Pancreas (tissue), 10 donors: ENCODE data around the gene TTC7B. TPM values are rescaled to one million over a fixed set of nuclear protein-coding genes. Genes with fewer than 3 reads are reported as not detected.

Experiments
- ATAC-seq, 4 donors: fragments of 200-7000 bp; cut with Tn5 transposase; one replicate each; pipeline versions ENCODE4 v1.8.0 to v1.9.1; 2020; ENCODE audit warnings: mild to moderate bottlenecking in 4 of 4, moderate library complexity in 4 of 4
- DNase-seq, 6 donors: peaks; one replicate each; pipeline ENCODE4 v3.0.0-alpha.2; 2020
- FAIRE-seq: peaks from 2 replicates; lab custom pipeline; 2012; peaks lifted over from hg19 to GRCh38; lab: Jason Lieb, UNC
- H3K27ac ChIP-seq, 4 donors: fragments of 200-600 bp; sonication (generic); 1 replicate in 3 of 4; 2 replicates in 1 of 4; pipeline versions ENCODE4 v1.5.0 to v1.8.0; 2020
- H3K27me3 ChIP-seq, 4 donors: fragments of 200-600 bp; one replicate each; pipeline ENCODE4 v1.8.0; 2021
- H3K36me3 ChIP-seq, 3 donors: fragments of 200-600 bp; sonication (generic) in 1 of 3; one replicate each; pipeline versions ENCODE4 v1.5.0 to v1.8.0; 2020 to 2021
- H3K4me1 ChIP-seq, 3 donors: fragments of 200-600 bp; one replicate each; pipeline ENCODE4 v1.8.0; 2021
- H3K4me3 ChIP-seq, 4 donors: fragments of 200-600 bp; sonication (generic) in 2 of 4; one replicate each; pipeline versions ENCODE4 v1.5.0 to v1.8.0; 2020 to 2021
- H3K9me3 ChIP-seq, 4 donors: fragments of 200-600 bp; one replicate each; pipeline ENCODE4 v1.8.0; 2021
- CTCF ChIP-seq, 4 donors: fragments of 200-600 bp; sonication (generic) in 3 of 4; IDR thresholded peaks; one replicate each; pipeline versions ENCODE4 v1.5.0 to v1.8.0; 2021; ENCODE audit warnings: antibody characterized with exemption in 4 of 4
- WGBS, 2 donors: extraction: QIAGEN DNeasy Blood & Tissue Kit; methylation state at CpG; one replicate each; pipeline ENCODE4 v1.1.7; 2013; 5-methylcytosine and 5-hydroxymethylcytosine counted together
- intact Hi-C, 3 donors: fragments of 100-400 bp; cut with DNase I; formaldehyde crosslinking; loops; one replicate each; pipeline versions ENCODE4 v1.11.1 to v1.14.2; 2022
- polyA plus RNA-seq, 2 donors: library from polyadenylated mRNA; stranded (reverse); fragments of 200-250 nt; gene quantifications; one replicate each; pipeline ENCODE4 v1.2.3, GENCODE V29; 2013
- total RNA-seq, 6 donors: library from RNA; stranded (reverse); fragmentation: NEBNext Ultra II Directional in 4 of 6; extraction: Animal tissue kit (Norgen Biotek cat#: 25700) in 4 of 6; gene quantifications; one replicate each; pipeline versions ENCODE4 v1.2.1 to v1.2.4, GENCODE V29; 2021 to 2023
- donor health status: healthy with polysubstance abuse.
- donor health status: DM: no; HTN: no; CAD: no; lungs with moderate emphysema.
- donor health status: DM: no; HTN: no; CAD: no.
- donor health status: control.
- donor health status: control.
- donor health status: Bipolar disorder and iron deficiency.
- donor health status: DM: yes; HTN: yes; CAD: no.
- donor health status: DM: no; HTN: no; CAD: no.
- donor health status: DM: no; HTN: no; CAD: no.
- donor health status: DM: yes; HTN: yes; CAD: no.

TTC7B gene
- total and polyA plus RNA-seq, 8 donors: 8.9 to 39.6 (median 29.6) TPM

- no peak for FAIRE-seq
- Histone ChIP-seq H3K27ac (no peak overlapping the region), H3K9me3 (no peaks in the 10 kb centered on the region), H3K4me1 (no peaks in the 10 kb centered on the region), H3K36me3 (no peaks in the 10 kb centered on the region), H3K4me3 (no peak overlapping the region), H3K27me3 (no peaks in the 10 kb centered on the region)
- DNase-seq: no peak
- ATAC-seq: no peak
- intact Hi-C loops: no loop called here
- 69 to 78% methylated on average over 7 of the region's 7 CpGs for WGBS, 2 donors
- no peak for TF ChIP-seq CTCF (IDR thresholded peaks at IDR 0.05)
Observed at GRCh38 chr14:90616881-90617280, 199.3 kb downstream of the TTC7B start.

DNA sequence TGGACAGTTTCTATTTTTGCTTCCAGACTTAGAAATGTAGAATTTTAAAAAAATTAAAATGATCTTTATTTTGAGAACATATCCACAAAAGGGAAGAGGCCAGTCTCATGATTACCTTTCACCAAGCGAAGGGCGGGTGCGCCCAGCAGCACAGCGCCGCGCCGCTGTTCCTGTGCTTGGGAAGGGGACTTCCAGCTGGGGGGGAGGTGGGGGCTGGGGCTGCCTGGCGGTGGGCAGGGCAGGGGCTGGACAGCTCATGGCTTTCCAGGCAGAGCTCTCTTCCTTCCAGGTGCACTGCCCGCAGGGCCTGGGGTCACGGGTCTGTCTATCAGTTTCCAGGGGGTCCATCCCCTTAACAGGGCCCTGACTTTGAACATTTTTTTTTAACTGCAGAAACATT, 199.9 kb downstream of the TTC7B start:
- no peak for DNase-seq
- FAIRE-seq: no peak
- WGBS, 2 donors: 81 to 91% methylated on average over 10 of the region's 10 CpGs
- no peak for TF ChIP-seq CTCF (IDR thresholded peaks at IDR 0.05)
- ATAC-seq: no peak
- Histone ChIP-seq H3K27ac (no peak overlapping the region), H3K27me3 (no peaks in the 10 kb centered on the region), H3K4me3 (no peak overlapping the region), H3K36me3 (no peaks in the 10 kb centered on the region), H3K4me1 (no peaks in the 10 kb centered on the region), H3K9me3 (no peaks in the 10 kb centered on the region)
- intact Hi-C loops: no loop called here

DNA sequence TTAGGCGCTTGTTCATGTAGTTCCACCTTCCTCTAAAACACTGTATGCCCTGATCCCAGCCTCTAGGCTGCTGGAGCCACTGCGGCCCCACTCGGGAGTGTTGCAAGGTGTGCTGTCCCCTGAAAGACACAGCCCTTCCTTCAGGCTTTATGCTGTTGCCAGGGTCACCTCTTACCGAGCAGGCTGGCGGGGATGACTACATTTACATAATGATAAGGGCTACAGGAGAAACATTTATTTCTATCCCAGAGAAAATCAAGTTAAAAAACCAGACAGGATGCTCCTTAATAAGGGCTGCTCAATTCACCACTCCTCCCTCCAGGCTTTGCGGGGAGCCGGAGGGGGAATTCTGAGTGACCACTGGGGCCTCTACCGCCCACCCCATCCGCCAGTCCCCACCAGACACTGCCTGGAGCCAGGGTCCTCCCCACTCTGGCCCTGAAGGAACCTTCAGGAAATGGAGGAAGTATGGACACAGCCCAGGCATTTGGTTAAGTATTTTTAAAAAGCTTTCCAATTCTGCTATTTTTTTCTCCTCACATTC, 200.6 kb downstream of the TTC7B start:
- no peak for TF ChIP-seq CTCF (IDR thresholded peaks at IDR 0.05)
- Histone ChIP-seq H3K4me3 (no peak overlapping the region), H3K27ac (no peak overlapping the region), H3K36me3 (no peaks in the 10 kb centered on the region), H3K9me3 (no peaks in the 10 kb centered on the region), H3K4me1 (no peaks in the 10 kb centered on the region), H3K27me3 (no peaks in the 10 kb centered on the region)
- DNase-seq (no peak), FAIRE-seq (no peak), ATAC-seq (peak in 3 of 4 donors; percentile 22 to 34 (median 28))
- 81% methylated on average over 9 of the region's 9 CpGs for WGBS, 2 donors
- intact Hi-C loops: no loop called here

- no peak overlapping the region for H3K4me3 ChIP-seq
- 86 to 88% methylated on average over 10 of the region's 10 CpGs for WGBS, 2 donors
- FAIRE-seq (no peak), DNase-seq (no peak), ATAC-seq (no peak)
- H3K9me3 ChIP-seq: no peaks in the 10 kb centered on the region
- no peak for TF ChIP-seq CTCF (IDR thresholded peaks at IDR 0.05)
- no peaks in the 10 kb centered on the region for H3K4me1 ChIP-seq
- no peak overlapping the region for H3K27ac ChIP-seq
- intact Hi-C loops: no loop called here
- no peaks in the 10 kb centered on the region for H3K27me3 ChIP-seq
- no peaks in the 10 kb centered on the region for H3K36me3 ChIP-seq
Observed at GRCh38 chr14:90614696-90615516, 201.3 kb downstream of the TTC7B start.

- TF ChIP-seq CTCF (IDR thresholded peaks at IDR 0.05): no peak
- intact Hi-C loops: no loop called here
Observed at GRCh38 chr14:90613997-90614396, 202.2 kb downstream of the TTC7B start.

More at GRCh38 chr14:90613997-90614396, 202.2 kb downstream of the TTC7B start:
- WGBS, 2 donors: 84 to 89% methylated on average over 4 of the region's 4 CpGs
- no peaks in the 10 kb centered on the region for H3K27me3 ChIP-seq
- no peak for FAIRE-seq
- no peak overlapping the region for H3K4me3 ChIP-seq
- no peaks in the 10 kb centered on the region for H3K9me3 ChIP-seq
- no peak for ATAC-seq
- H3K36me3 ChIP-seq: no peaks in the 10 kb centered on the region
- no peak overlapping the region for H3K27ac ChIP-seq
- H3K4me1 ChIP-seq: no peaks in the 10 kb centered on the region
- no peak for DNase-seq
